HepG2 (cell line): ENCODE data around the gene CDC27. TPM values are rescaled to one million over a fixed set of nuclear protein-coding genes. Genes with fewer than 3 reads are reported as not detected.
A peak's percentile ranks its signal among the peaks of the same experiment; 100 is the strongest.

Source experiments
- FOXK1 ChIP-seq: sonication (generic); formaldehyde crosslinking; IDR thresholded peaks from 2 replicates; pipeline ENCODE4 v1.4.0; 2020; ENCODE audit warnings: low read depth, missing genetic modification reagents, borderline replicate concordance
- KAT8 ChIP-seq: IDR thresholded peaks from 2 replicates; pipeline ENCODE4 v1.6.1; 2016; ENCODE audit warnings: missing genetic modification reagents, missing compliant biosample characterization
- MEIS2 ChIP-seq: sonication (generic); formaldehyde crosslinking; IDR thresholded peaks from 2 replicates; pipeline ENCODE4 v1.9.0; 2021; ENCODE audit warnings: mild to moderate bottlenecking, missing genetic modification reagents
- NFIB ChIP-seq: sonication (generic); formaldehyde crosslinking; IDR thresholded peaks from 2 replicates; pipeline ENCODE4 v1.9.0; 2021; ENCODE audit warnings: missing genetic modification reagents, mild to moderate bottlenecking, borderline replicate concordance
- SALL2 ChIP-seq: sonication (generic); formaldehyde crosslinking; IDR thresholded peaks from 2 replicates; pipeline ENCODE4 v1.8.1; 2023; ENCODE audit warnings: mild to moderate bottlenecking, missing genetic modification reagents, inconsistent platforms
- SCMH1 ChIP-seq: sonication (generic); formaldehyde crosslinking; IDR thresholded peaks from 2 replicates; pipeline ENCODE4 v1.9.0; 2021; ENCODE audit warnings: missing genetic modification reagents, mild to moderate bottlenecking, borderline replicate concordance
- TOE1 ChIP-seq: sonication (generic); formaldehyde crosslinking; IDR thresholded peaks from 2 replicates; pipeline ENCODE4 v1.4.0; 2020; ENCODE audit warnings: mild to moderate bottlenecking, missing genetic modification reagents
- ZFP37 ChIP-seq: sonication (generic); formaldehyde crosslinking; IDR thresholded peaks from 2 replicates; pipeline ENCODE4 v1.4.0; 2020; ENCODE audit warnings: missing genetic modification reagents, borderline replicate concordance
- ZNF232 ChIP-seq: sonication (generic); formaldehyde crosslinking; IDR thresholded peaks from 2 replicates; pipeline ENCODE4 v1.4.0; 2020; ENCODE audit warnings: missing genetic modification reagents, borderline replicate concordance
- ZNF251 ChIP-seq: sonication (generic); formaldehyde crosslinking; IDR thresholded peaks from 2 replicates; pipeline ENCODE4 v1.9.0; 2021; ENCODE audit warnings: mild to moderate bottlenecking, missing genetic modification reagents
- ZNF326 ChIP-seq: sonication (generic); formaldehyde crosslinking; IDR thresholded peaks from 2 replicates; pipeline ENCODE4 v1.4.0; 2020; ENCODE audit warnings: missing genetic modification reagents, borderline replicate concordance
- ZNF34 ChIP-seq: sonication (generic); formaldehyde crosslinking; IDR thresholded peaks from 2 replicates; pipeline ENCODE4 v1.4.0; 2020; ENCODE audit warnings: mild to moderate bottlenecking, missing genetic modification reagents, borderline replicate concordance
- ZNF44 ChIP-seq: sonication (generic); formaldehyde crosslinking; IDR thresholded peaks from 2 replicates; pipeline ENCODE4 v1.5.1; 2020; ENCODE audit warnings: mild to moderate bottlenecking, missing genetic modification reagents
- polyA plus RNA-seq, 8 experiments: library from polyadenylated mRNA; depleted of rRNA in 3 of 8; stranded (reverse) in 7 of 8; unstranded in 1 of 8; fragments of >200 nt; fragmentation: Illumina TruSeq in 4 of 8; extraction: Trizol in 4 of 8; gene quantifications; 2 replicates each; pipeline versions ENCODE4 v1.2.1 to v1.2.3, GENCODE V29; 2011 to 2016; ENCODE audit warnings: low read depth in 4 of 8, missing spikeins in 1 of 8, mixed read lengths in 1 of 8; ENCODE audit not compliant: insufficient read depth in 1 of 8
- total RNA-seq, 5 experiments: library from RNA; depleted of rRNA; stranded (reverse); fragments of >200 nt; fragmentation: Illumina TruSeq; extraction: Trizol; gene quantifications; 2 replicates each; pipeline ENCODE4 v1.2.3, GENCODE V29; 2016; ENCODE audit warnings: low read depth in 1 of 5
- TF ChIP-seq, protein P1 (sequence below): sonication (generic); formaldehyde crosslinking; IDR thresholded peaks from 2 replicates; pipeline ENCODE4 v1.4.0; 2020; ENCODE audit warnings: mild to moderate bottlenecking, missing genetic modification reagents
- TF ChIP-seq, protein P2 (sequence below): IDR thresholded peaks from 2 replicates; pipeline ENCODE4 v1.6.1; 2016; ENCODE audit warnings: missing genetic modification reagents, missing compliant biosample characterization
- TF ChIP-seq, protein P3 (sequence below): sonication (generic); formaldehyde crosslinking; IDR thresholded peaks from 2 replicates; pipeline ENCODE4 v1.8.0; 2022; ENCODE audit warnings: missing genetic modification reagents, mild to moderate bottlenecking, moderate library complexity, borderline replicate concordance
- TF ChIP-seq, protein P4 (sequence below): IDR thresholded peaks from 2 replicates; pipeline ENCODE4 v1.4.0; 2020; ENCODE audit warnings: mild to moderate bottlenecking, missing genetic modification reagents

CDC27 gene
- total and polyA plus RNA-seq, 2 of the 13 experiments (the other 11 are each of a cell fraction or from before 2014, with no cell fraction given), result 80.7 to 102 TPM

DNA sequence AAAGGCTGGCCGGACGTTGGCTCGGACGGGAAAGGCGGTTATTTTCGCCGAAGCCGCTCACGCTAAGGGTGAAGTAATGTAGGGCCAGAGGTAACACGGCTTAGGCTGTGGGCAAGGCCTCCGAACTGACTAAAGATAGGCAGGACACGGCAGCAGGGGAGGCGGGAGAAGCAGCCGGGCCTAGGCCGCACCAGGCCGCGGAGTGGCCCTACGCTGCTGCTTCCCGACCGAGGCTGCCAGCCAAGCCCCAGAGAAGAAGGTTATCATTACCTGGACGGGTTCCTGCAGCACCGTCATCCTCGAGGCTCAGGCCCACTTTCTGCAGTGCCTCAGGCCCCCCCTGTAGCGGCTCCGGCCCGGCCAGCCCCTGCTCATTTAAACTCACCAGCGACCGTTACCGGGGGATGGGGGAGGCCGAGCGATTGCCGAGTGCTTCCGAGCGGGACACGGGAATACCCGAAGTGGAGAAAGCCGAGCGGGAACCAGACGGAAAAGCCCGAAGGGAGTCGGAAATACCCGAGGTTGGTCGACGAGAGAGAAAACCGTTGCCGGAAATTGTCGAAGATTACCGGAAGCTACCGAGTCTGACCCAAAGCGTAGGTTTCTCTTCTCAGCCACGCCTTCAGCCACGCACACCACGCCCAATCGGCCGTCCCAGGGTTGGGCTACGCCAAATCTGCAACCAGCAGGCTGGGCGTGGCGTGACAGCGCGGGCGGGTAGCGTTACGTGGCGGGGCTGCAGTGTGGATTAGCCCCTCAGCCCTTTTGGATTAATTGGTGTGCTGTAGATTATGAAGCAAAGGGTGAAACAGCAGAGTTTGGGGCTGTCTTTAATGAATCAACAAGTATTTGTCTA, at the start of gene CDC27 (continued):
- TF ChIP-seq ZNF326 (CRISPR knock-in tag) (no peak), ZNF44 (CRISPR knock-in tag) (peak; percentile 88; the same call in 1 of the 2 replicates), TOE1 (CRISPR knock-in tag) (peak; percentile 48; the same call in 1 of the 2 replicates), SALL2 (CRISPR knock-in tag) (peak; percentile 99), NFIB (no peak), KAT8 (CRISPR knock-in tag) (peak; percentile 73; the same call in 1 of the 2 replicates), FOXK1 (peak; percentile 79; the same call in 1 of the 2 replicates), ZFP37 (CRISPR knock-in tag) (peak; percentile 95), ZNF251 (CRISPR knock-in tag) (no peak), SCMH1 (CRISPR knock-in tag) (no peak; the same call in 1 of the 2 replicates), MEIS2 (peak; percentile 80), ZNF34 (CRISPR knock-in tag) (0 out of 2 replicates have a peak, but pooled peaks have one; percentile 62), ZNF232 (peak; percentile 99)
- TF ChIP-seq, protein P1, sequence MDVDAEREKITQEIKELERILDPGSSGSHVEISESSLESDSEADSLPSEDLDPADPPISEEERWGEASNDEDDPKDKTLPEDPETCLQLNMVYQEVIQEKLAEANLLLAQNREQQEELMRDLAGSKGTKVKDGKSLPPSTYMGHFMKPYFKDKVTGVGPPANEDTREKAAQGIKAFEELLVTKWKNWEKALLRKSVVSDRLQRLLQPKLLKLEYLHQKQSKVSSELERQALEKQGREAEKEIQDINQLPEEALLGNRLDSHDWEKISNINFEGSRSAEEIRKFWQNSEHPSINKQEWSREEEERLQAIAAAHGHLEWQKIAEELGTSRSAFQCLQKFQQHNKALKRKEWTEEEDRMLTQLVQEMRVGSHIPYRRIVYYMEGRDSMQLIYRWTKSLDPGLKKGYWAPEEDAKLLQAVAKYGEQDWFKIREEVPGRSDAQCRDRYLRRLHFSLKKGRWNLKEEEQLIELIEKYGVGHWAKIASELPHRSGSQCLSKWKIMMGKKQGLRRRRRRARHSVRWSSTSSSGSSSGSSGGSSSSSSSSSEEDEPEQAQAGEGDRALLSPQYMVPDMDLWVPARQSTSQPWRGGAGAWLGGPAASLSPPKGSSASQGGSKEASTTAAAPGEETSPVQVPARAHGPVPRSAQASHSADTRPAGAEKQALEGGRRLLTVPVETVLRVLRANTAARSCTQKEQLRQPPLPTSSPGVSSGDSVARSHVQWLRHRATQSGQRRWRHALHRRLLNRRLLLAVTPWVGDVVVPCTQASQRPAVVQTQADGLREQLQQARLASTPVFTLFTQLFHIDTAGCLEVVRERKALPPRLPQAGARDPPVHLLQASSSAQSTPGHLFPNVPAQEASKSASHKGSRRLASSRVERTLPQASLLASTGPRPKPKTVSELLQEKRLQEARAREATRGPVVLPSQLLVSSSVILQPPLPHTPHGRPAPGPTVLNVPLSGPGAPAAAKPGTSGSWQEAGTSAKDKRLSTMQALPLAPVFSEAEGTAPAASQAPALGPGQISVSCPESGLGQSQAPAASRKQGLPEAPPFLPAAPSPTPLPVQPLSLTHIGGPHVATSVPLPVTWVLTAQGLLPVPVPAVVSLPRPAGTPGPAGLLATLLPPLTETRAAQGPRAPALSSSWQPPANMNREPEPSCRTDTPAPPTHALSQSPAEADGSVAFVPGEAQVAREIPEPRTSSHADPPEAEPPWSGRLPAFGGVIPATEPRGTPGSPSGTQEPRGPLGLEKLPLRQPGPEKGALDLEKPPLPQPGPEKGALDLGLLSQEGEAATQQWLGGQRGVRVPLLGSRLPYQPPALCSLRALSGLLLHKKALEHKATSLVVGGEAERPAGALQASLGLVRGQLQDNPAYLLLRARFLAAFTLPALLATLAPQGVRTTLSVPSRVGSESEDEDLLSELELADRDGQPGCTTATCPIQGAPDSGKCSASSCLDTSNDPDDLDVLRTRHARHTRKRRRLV, result peak; percentile 95
- TF ChIP-seq, protein P2, sequence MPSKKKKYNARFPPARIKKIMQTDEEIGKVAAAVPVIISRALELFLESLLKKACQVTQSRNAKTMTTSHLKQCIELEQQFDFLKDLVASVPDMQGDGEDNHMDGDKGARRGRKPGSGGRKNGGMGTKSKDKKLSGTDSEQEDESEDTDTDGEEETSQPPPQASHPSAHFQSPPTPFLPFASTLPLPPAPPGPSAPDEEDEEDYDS, result peak; percentile 81
- TF ChIP-seq, protein P3, sequence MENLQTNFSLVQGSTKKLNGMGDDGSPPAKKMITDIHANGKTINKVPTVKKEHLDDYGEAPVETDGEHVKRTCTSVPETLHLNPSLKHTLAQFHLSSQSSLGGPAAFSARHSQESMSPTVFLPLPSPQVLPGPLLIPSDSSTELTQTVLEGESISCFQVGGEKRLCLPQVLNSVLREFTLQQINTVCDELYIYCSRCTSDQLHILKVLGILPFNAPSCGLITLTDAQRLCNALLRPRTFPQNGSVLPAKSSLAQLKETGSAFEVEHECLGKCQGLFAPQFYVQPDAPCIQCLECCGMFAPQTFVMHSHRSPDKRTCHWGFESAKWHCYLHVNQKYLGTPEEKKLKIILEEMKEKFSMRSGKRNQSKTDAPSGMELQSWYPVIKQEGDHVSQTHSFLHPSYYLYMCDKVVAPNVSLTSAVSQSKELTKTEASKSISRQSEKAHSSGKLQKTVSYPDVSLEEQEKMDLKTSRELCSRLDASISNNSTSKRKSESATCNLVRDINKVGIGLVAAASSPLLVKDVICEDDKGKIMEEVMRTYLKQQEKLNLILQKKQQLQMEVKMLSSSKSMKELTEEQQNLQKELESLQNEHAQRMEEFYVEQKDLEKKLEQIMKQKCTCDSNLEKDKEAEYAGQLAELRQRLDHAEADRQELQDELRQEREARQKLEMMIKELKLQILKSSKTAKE (CRISPR knock-in tag), result no peak
- TF ChIP-seq, protein P4, sequence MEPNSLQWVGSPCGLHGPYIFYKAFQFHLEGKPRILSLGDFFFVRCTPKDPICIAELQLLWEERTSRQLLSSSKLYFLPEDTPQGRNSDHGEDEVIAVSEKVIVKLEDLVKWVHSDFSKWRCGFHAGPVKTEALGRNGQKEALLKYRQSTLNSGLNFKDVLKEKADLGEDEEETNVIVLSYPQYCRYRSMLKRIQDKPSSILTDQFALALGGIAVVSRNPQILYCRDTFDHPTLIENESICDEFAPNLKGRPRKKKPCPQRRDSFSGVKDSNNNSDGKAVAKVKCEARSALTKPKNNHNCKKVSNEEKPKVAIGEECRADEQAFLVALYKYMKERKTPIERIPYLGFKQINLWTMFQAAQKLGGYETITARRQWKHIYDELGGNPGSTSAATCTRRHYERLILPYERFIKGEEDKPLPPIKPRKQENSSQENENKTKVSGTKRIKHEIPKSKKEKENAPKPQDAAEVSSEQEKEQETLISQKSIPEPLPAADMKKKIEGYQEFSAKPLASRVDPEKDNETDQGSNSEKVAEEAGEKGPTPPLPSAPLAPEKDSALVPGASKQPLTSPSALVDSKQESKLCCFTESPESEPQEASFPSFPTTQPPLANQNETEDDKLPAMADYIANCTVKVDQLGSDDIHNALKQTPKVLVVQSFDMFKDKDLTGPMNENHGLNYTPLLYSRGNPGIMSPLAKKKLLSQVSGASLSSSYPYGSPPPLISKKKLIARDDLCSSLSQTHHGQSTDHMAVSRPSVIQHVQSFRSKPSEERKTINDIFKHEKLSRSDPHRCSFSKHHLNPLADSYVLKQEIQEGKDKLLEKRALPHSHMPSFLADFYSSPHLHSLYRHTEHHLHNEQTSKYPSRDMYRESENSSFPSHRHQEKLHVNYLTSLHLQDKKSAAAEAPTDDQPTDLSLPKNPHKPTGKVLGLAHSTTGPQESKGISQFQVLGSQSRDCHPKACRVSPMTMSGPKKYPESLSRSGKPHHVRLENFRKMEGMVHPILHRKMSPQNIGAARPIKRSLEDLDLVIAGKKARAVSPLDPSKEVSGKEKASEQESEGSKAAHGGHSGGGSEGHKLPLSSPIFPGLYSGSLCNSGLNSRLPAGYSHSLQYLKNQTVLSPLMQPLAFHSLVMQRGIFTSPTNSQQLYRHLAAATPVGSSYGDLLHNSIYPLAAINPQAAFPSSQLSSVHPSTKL (CRISPR knock-in tag), result peak; percentile 39
